GM23338 (cell line): Measurements from ENCODE around the gene KDM5C.

Experiments
- CTCF ChIP-seq, 2 experiments: fragments of 200-600 bp in 1 of 2; sonication (generic) in 1 of 2; conservative IDR thresholded peaks; 2 replicates each; pipeline versions ENCODE4 v1.5.1 to v1.6.1; 2016 to 2017; ENCODE audit warnings: antibody characterized with exemption in 2 of 2, low read depth in 2 of 2, mild to moderate bottlenecking in 2 of 2, moderate library complexity in 1 of 2
- ETS1 ChIP-seq: IDR thresholded peaks from 2 replicates; pipeline ENCODE4 v1.6.1; 2016; ENCODE audit warnings: antibody characterized with exemption
- EZH2 ChIP-seq: fragments of 200-600 bp; sonication (generic); IDR thresholded peaks from one replicate; pipeline ENCODE4 v1.8.0; 2017; ENCODE audit warnings: antibody characterized with exemption, mild to moderate bottlenecking, low read depth; ENCODE audit not compliant: unreplicated experiment
- POLR2AphosphoS5 ChIP-seq: IDR thresholded peaks from 2 replicates; pipeline ENCODE4 v1.6.1; 2016; ENCODE audit warnings: antibody characterized with exemption, low read depth
- REST ChIP-seq: IDR thresholded peaks from one replicate; pipeline ENCODE4 v1.6.1; 2018; ENCODE audit warnings: antibody characterized with exemption; ENCODE audit not compliant: unreplicated experiment
- ZNF462 ChIP-seq: fragments of 250-450 bp; sonication (Bioruptor Pico); IDR thresholded peaks from 2 replicates; pipeline ENCODE4 v1.5.0; 2020; ENCODE audit warnings: mild to moderate bottlenecking, moderate library complexity

GRCh38 chrX:53184836-53185235 is 40.2 kb downstream of the KDM5C start:
- TF ChIP-seq CTCF (conservative IDR thresholded peaks at IDR 0.05; ENCODE audit: low read depth in 2 of 2) (no peak), EZH2 (no peak), REST (no peak), ETS1 (no peak), POLR2AphosphoS5 (no peak), ZNF462 (no peak)
